Breast epithelium (tissue), 3 donors: ENCODE data around the gene ZNF367.

ENCODE experiments used
- CTCF ChIP-seq, 3 donors: fragments of 450-650 bp; IDR thresholded peaks; one replicate each; pipeline ENCODE4 v1.5.1; 2016 to 2017; ENCODE audit warnings: antibody characterized with exemption in 3 of 3, mild to moderate bottlenecking in 3 of 3, moderate library complexity in 3 of 3
- POLR2A ChIP-seq: fragments of 450-650 bp; IDR thresholded peaks from one replicate; pipeline ENCODE4 v1.6.1; 2016; ENCODE audit warnings: antibody characterized with exemption, mild to moderate bottlenecking, moderate library complexity
- POLR2AphosphoS5 ChIP-seq, 3 donors: sonication (generic); formaldehyde crosslinking; IDR thresholded peaks; one replicate each; pipeline ENCODE4 v1.6.1; 2017; ENCODE audit warnings: antibody characterized with exemption in 3 of 3

DNA sequence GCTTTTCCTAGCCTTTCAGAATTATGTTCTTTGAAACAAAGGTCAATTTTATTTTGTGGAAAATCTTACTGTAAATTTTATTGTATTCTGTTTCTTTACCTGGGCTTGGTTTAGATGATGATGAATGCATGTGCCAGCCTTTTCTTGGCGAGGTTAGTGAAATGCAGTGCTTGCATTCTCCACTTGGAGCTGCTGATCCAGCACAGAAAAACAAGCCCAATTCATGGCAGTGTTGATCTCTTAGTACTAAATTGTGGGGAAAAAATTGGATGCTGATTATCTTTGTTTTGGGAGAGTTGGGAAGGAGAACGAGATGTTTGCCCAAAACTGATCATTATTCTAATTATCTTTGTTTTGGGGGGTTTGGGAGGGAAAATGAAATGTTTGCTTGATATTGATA is 35.5 kb upstream of the ZNF367 start:
- TF ChIP-seq CTCF (IDR thresholded peaks at IDR 0.05) (peak; percentile 30 to 41 (median 37)), POLR2A (no peak), POLR2AphosphoS5 (IDR thresholded peaks at IDR 0.05) (no peak)
